ENCODE data around the gene HTT. TPM values are rescaled to one million over a fixed set of nuclear protein-coding genes. Genes with fewer than 3 reads are reported as not detected.

HTT gene
- polyA plus RNA-seq, 2 donors = 9.7 to 19.4 TPM

Other genes with a start within 250 kb of the HTT start
- 100 to 1,000 TPM; 102 to 156 TPM for gene ADD1, start 230.8 kb upstream of the HTT start, polyA plus RNA-seq
- gene NOP14, start 111.3 kb upstream of the HTT start, polyA plus RNA-seq = 10 to 100 TPM; 11.9 to 15.1 TPM
- 1 to 10 TPM; 1.2 to 1.7 TPM for gene GRK4, start 111.1 kb upstream of the HTT start, polyA plus RNA-seq
- gene HTT-AS, start 143 bp upstream of the HTT start, polyA plus RNA-seq = not detected
- gene MSANTD1, start 174.5 kb downstream of the HTT start, polyA plus RNA-seq = under 1 TPM; 0.16 to 0.61 TPM
- gene RGS12, start 218.3 kb downstream of the HTT start, polyA plus RNA-seq = 10 to 100 TPM; 54.3 to 62.9 TPM